GM21360 (cell line): ENCODE measurements around the gene PCK1.

Experiments
- ATAC-seq: cut with Tn5 transposase; IDR thresholded peaks from one replicate; pipeline ENCODE4 v1.9.1; 2021; ENCODE audit warnings: mild to moderate bottlenecking, moderate library complexity; ENCODE audit not compliant: unreplicated experiment

Gene PCK1

GRCh38 chr20:57600320-57601210 is 39.7 kb downstream of the PCK1 start:
- ATAC-seq, result no peak

GRCh38 chr20:57601211-57601570 is 40.3 kb downstream of the PCK1 start:
- no peak for ATAC-seq

- no peak for ATAC-seq
Observed at GRCh38 chr20:57601737-57602136, 40.8 kb downstream of the PCK1 start.

GRCh38 chr20:57603120-57603519 is 42.2 kb downstream of the PCK1 start:
- ATAC-seq, result no peak

- ATAC-seq, result no peak
Observed at GRCh38 chr20:57605045-57605444, 44.1 kb downstream of the PCK1 start.

- ATAC-seq, result no peak
Observed at GRCh38 chr20:57605878-57606277, 45.0 kb downstream of the PCK1 start.

- no peak for ATAC-seq
Observed at GRCh38 chr20:57608516-57608915, 47.6 kb downstream of the PCK1 start.

GRCh38 chr20:57609086-57609841 is 48.4 kb downstream of the PCK1 start:
- ATAC-seq, result no peak

- ATAC-seq, result no peak
Observed at GRCh38 chr20:57609842-57610167, 48.9 kb downstream of the PCK1 start.

GRCh38 chr20:57610261-57610952 is 49.5 kb downstream of the PCK1 start:
- ATAC-seq, result no peak

- ATAC-seq, result no peak
Observed at GRCh38 chr20:57611586-57612311, 50.8 kb downstream of the PCK1 start.

- ATAC-seq, result no peak
Observed at GRCh38 chr20:57612436-57612835, 51.5 kb downstream of the PCK1 start.

GRCh38 chr20:57612916-57613315 is 52.0 kb downstream of the PCK1 start:
- ATAC-seq, result no peak

GRCh38 chr20:57613481-57613921 is 52.6 kb downstream of the PCK1 start:
- no peak for ATAC-seq

GRCh38 chr20:57614490-57615444 is 53.9 kb downstream of the PCK1 start:
- no peak for ATAC-seq

GRCh38 chr20:57615445-57615811 is 54.5 kb downstream of the PCK1 start:
- no peak for ATAC-seq

GRCh38 chr20:57616143-57616951 is 55.4 kb downstream of the PCK1 start:
- no peak for ATAC-seq

- no peak for ATAC-seq
Observed at GRCh38 chr20:57617079-57617795, 56.3 kb downstream of the PCK1 start.
